Adrenal gland (tissue), 12 donors: Measurements from ENCODE around the gene TRPC6. TPM values are rescaled to one million over a fixed set of nuclear protein-coding genes. Genes with fewer than 3 reads are reported as not detected.
"Not testable (repeated sequence)": the region's sequence is repeated elsewhere in the genome, so short reads cannot be mapped to it uniquely, and the experiment has no call there.

ENCODE experiments used
- DNase-seq, 7 donors: peaks; one replicate each; pipeline ENCODE4 v3.0.0-alpha.2; 2019 to 2020
- H3K27ac ChIP-seq, 5 donors: fragments of 200-600 bp; sonication (generic) in 4 of 5; 1 replicate in 3 of 5; 2 replicates in 2 of 5; pipeline versions ENCODE4 v1.5.1 to v1.8.0; 2016 to 2020; ENCODE audit warnings: mild to moderate bottlenecking in 1 of 5
- H3K27me3 ChIP-seq: fragments of 200-600 bp; 2 replicates; pipeline ENCODE4 v1.8.0; 2021
- H3K36me3 ChIP-seq, 2 donors: fragments of 200-600 bp; replicated peaks in 1 of 2; 1 replicate in 1 of 2; 2 replicates in 1 of 2; pipeline versions ENCODE4 v1.5.1 to v1.8.0; 2018 to 2022
- H3K4me1 ChIP-seq, 2 donors: fragments of 200-600 bp; replicated peaks in 1 of 2; 1 replicate in 1 of 2; 2 replicates in 1 of 2; pipeline versions ENCODE4 v1.5.1 to v1.8.0; 2018 to 2021
- H3K4me3 ChIP-seq, 4 donors: fragments of 200-600 bp; sonication (generic) in 3 of 4; one replicate each; pipeline ENCODE4 v1.5.1; 2016 to 2018
- H3K9me3 ChIP-seq, 3 donors: fragments of 200-600 bp; sonication (generic) in 1 of 3; replicated peaks in 1 of 3; 1 replicate in 2 of 3; 2 replicates in 1 of 3; pipeline versions ENCODE4 v1.5.1 to v1.8.0; 2016 to 2021
- CTCF ChIP-seq, 6 experiments: fragments of 450-650 bp in 4 of 6; fragments of 200-600 bp in 2 of 6; sonication (generic) in 1 of 6; IDR thresholded peaks; 1 replicate in 5 of 6; 2 replicates in 1 of 6; pipeline versions ENCODE4 v1.5.1 to v1.8.0; 2016 to 2021; ENCODE audit warnings: antibody characterized with exemption in 6 of 6, mild to moderate bottlenecking in 2 of 6, moderate library complexity in 1 of 6
- POLR2A ChIP-seq, 2 donors: fragments of 450-650 bp; IDR thresholded peaks; one replicate each; pipeline ENCODE4 v1.6.1; 2017; ENCODE audit warnings: antibody characterized with exemption in 2 of 2, mild to moderate bottlenecking in 2 of 2, moderate library complexity in 1 of 2
- WGBS, 4 donors: extraction: QIAGEN DNeasy Blood & Tissue Kit in 2 of 4; methylation state at CpG; one replicate each; pipeline versions ENCODE4 v1.1.5 to v1.1.7; 2013 to 2017; 5-methylcytosine and 5-hydroxymethylcytosine counted together
- intact Hi-C, 2 donors: fragments of 100-400 bp; cut with DNase I; formaldehyde crosslinking; loops; one replicate each; pipeline versions ENCODE4 v1.14.1 to v1.15.0; 2022 to 2023
- polyA plus RNA-seq, 3 donors: library from polyadenylated mRNA; stranded (reverse); fragments of 200-250 nt in 2 of 3; fragments of 350-450 nt in 1 of 3; fragmentation: Illumina TruSeq in 1 of 3; extraction: RNeasy Lipid Tissue Mini Kit (QIAGEN cat#74804) in 1 of 3; gene quantifications; one replicate each; pipeline ENCODE4 v1.2.3, GENCODE V29; 2013 to 2014
- total RNA-seq, 9 donors: library from RNA; depleted of rRNA in 4 of 9; stranded (reverse); fragments of >200 nt in 4 of 9; fragments of 120-200 nt in 1 of 9; fragmentation: NEBNext Ultra II Directional in 1 of 9; extraction: Animal tissue kit (Norgen Biotek cat#: 25700) in 1 of 9; gene quantifications; one replicate each; pipeline versions ENCODE4 v1.1.0 to v1.2.4, GENCODE V29; 2013 to 2023
- donor health status: healthy with polysubstance abuse.
- donor health status: Bipolar disorder and iron deficiency.
- donor health status: DM: yes; HTN: yes; CAD: no.
- donor health status: DM: no; HTN: no; CAD: no.
- donor health status: DM: no; HTN: no; CAD: no.
- donor health status: DM: yes; HTN: yes; CAD: no.

The TRPC6 gene
- total and polyA plus RNA-seq, 12 donors, result 0.24 to 2.8 (median 0.55) TPM; not detected in 1

- intact Hi-C loops, result no loop called here
- 52 to 76% (median 68%) methylated on average over 2 to 4 of the region's 4 CpGs for WGBS, 4 donors
Measured at GRCh38 chr11:101466352-101466751, 117.5 kb downstream of the TRPC6 start.

GRCh38 chr11:101464388-101464787 lies 119.4 kb downstream of the TRPC6 start:
- H3K9me3 ChIP-seq, intact Hi-C loops, H3K36me3 ChIP-seq, H3K27ac ChIP-seq, DNase-seq, H3K27me3 ChIP-seq, H3K4me3 ChIP-seq, H3K4me1 ChIP-seq: not testable (repeated sequence)

More at GRCh38 chr11:101466352-101466751, 117.5 kb downstream of the TRPC6 start:
- no peak for TF ChIP-seq CTCF (IDR thresholded peaks at IDR 0.05)
- no peak for TF ChIP-seq POLR2A (IDR thresholded peaks at IDR 0.05)
- no peak overlapping the region for H3K4me3 ChIP-seq
- no peaks in the 10 kb centered on the region for H3K36me3 ChIP-seq
- no peak overlapping the region for H3K27ac ChIP-seq
- H3K4me1 ChIP-seq, result no peaks in the 10 kb centered on the region
- no peaks in the 10 kb centered on the region for H3K27me3 ChIP-seq
- no peak for DNase-seq
- no peaks in the 10 kb centered on the region for H3K9me3 ChIP-seq

- H3K36me3 ChIP-seq, result no peaks in the 10 kb centered on the region
- H3K4me3 ChIP-seq, result no peak overlapping the region
- TF ChIP-seq POLR2A (IDR thresholded peaks at IDR 0.05) (no peak), CTCF (IDR thresholded peaks at IDR 0.05) (no peak)
- no peaks in the 10 kb centered on the region for H3K27me3 ChIP-seq
- H3K9me3 ChIP-seq, result no peaks in the 10 kb centered on the region
- intact Hi-C loops, result loop anchor here (5.0 to 10.0 kb wide), 3 partner anchors 386 to 546 kb away; no protein-coding TSS in a partner anchor
- H3K4me1 ChIP-seq, result no peaks in the 10 kb centered on the region
- no peak for DNase-seq
- WGBS, 4 donors, result 89 to 94% (median 92%) methylated on average over 5 of the region's 5 CpGs
- no peak overlapping the region for H3K27ac ChIP-seq
Measured at GRCh38 chr11:101459020-101459419, 124.8 kb downstream of the TRPC6 start.

- intact Hi-C loops, result loop anchor here (5.0 to 10.0 kb wide), 3 partner anchors 387 to 547 kb away; no protein-coding TSS in a partner anchor
Measured at GRCh38 chr11:101458161-101458560, 125.6 kb downstream of the TRPC6 start.

More at GRCh38 chr11:101458161-101458560, 125.6 kb downstream of the TRPC6 start:
- Histone ChIP-seq H3K36me3 (no peaks in the 10 kb centered on the region), H3K27ac (no peak overlapping the region), H3K4me1 (no peaks in the 10 kb centered on the region), H3K9me3 (no peaks in the 10 kb centered on the region), H3K4me3 (no peak overlapping the region), H3K27me3 (no peaks in the 10 kb centered on the region)
- TF ChIP-seq CTCF (IDR thresholded peaks at IDR 0.05) (no peak), POLR2A (IDR thresholded peaks at IDR 0.05) (no peak)
- no peak for DNase-seq
- WGBS, 4 donors, result 57 to 81% (median 74%) methylated on average over 3 of the region's 3 CpGs
